Inflammatory macrophage treated with lipopolysaccharide for 1 hour (primary cell): Measurements from ENCODE around the gene HK1.
"Not testable (repeated sequence)": the region's sequence is repeated elsewhere in the genome, so short reads cannot be mapped to it uniquely, and the experiment has no call there.

Experiments
- DNase-seq, 2 donors: peaks; one replicate each; pipeline ENCODE4 v3.0.0-alpha.2; 2020 to 2022

Gene HK1

GRCh38 chr10:69259547-69260243 is 18.6 kb upstream of the HK1 start:
- no peak for DNase-seq

GRCh38 chr10:69261184-69261583 is 17.1 kb upstream of the HK1 start:
- DNase-seq, result no peak

- DNase-seq, result no peak
Observed at GRCh38 chr10:69262292-69262751, 16.0 kb upstream of the HK1 start.

GRCh38 chr10:69265521-69265920 is 12.8 kb upstream of the HK1 start:
- DNase-seq, result no peak

- no peak for DNase-seq
Observed at GRCh38 chr10:69268761-69269416, 9.4 kb upstream of the HK1 start.

GRCh38 chr10:69269761-69270160 is 8.5 kb upstream of the HK1 start:
- no peak for DNase-seq

- DNase-seq, result no peak
Observed at GRCh38 chr10:69270990-69271389, 7.3 kb upstream of the HK1 start.

- no peak for DNase-seq
Observed at GRCh38 chr10:69272624-69273023, 5.7 kb upstream of the HK1 start.

GRCh38 chr10:69275444-69275843 is 2.9 kb upstream of the HK1 start:
- DNase-seq, result no peak

GRCh38 chr10:69276503-69276902 is 1.8 kb upstream of the HK1 start:
- no peak for DNase-seq

- peak; percentile 60 to 61 for DNase-seq
Observed at GRCh38 chr10:69279110-69279509, 814 bp downstream of the HK1 start.

GRCh38 chr10:69281507-69282413 is 3.5 kb downstream of the HK1 start:
- DNase-seq, result no peak

- not testable (repeated sequence) for DNase-seq
Observed at GRCh38 chr10:69284402-69284801, 6.1 kb downstream of the HK1 start.

GRCh38 chr10:69285699-69286098 is 7.4 kb downstream of the HK1 start:
- DNase-seq, result no peak

GRCh38 chr10:69287181-69287580 is 8.9 kb downstream of the HK1 start:
- DNase-seq, result no peak

- no peak for DNase-seq
Observed at GRCh38 chr10:69290993-69291392, 12.7 kb downstream of the HK1 start.

- no peak for DNase-seq
Observed at GRCh38 chr10:69292459-69292858, 14.2 kb downstream of the HK1 start.

- no peak for DNase-seq
Observed at GRCh38 chr10:69295027-69295636, 16.8 kb downstream of the HK1 start.

GRCh38 chr10:69303632-69304051 is 25.3 kb downstream of the HK1 start:
- DNase-seq, result peak; percentile 52 to 54

GRCh38 chr10:69306421-69306820 is 28.1 kb downstream of the HK1 start:
- DNase-seq, result no peak

GRCh38 chr10:69307434-69307833 is 29.1 kb downstream of the HK1 start:
- no peak for DNase-seq

GRCh38 chr10:69308304-69308703 is 30.0 kb downstream of the HK1 start:
- not testable (repeated sequence) for DNase-seq

GRCh38 chr10:69311309-69311708 is 33.0 kb downstream of the HK1 start:
- no peak for DNase-seq
